ENCODE data around the gene COG8. TPM values are rescaled to one million over a fixed set of nuclear protein-coding genes. Genes with fewer than 3 reads are reported as not detected.
A peak's percentile ranks its signal among the peaks of the same experiment; 100 is the strongest.

Gene COG8
- total RNA-seq, 1 donor from 2014 or later = 22.0 TPM

DNA sequence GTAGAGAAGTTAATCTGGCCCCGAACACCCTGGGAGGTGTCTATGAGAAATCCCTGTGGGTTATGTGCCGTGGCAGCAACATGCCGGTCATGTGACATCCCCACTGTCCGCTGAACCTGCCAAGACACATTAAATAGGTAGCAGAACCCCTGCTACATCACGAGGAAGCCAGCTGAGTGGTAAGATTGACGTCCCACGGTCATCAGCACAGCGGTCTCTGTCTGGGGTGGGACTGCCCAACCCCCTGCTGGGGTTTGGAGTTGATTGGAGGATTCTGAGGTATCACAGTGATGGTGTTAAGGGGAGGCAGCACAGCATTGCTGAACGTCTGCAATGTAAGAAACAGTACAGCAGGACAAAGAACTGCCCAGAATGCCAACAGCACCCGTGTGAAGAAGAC is 10.2 kb upstream of the COG8 start:
- intact Hi-C loops (cut with DNase I) = no loop called here
- no peak for ATAC-seq (ENCODE audit: poor library complexity)
- DNase-seq = no peak

GRCh38 chr16:69348222-69348621 is 8.9 kb upstream of the COG8 start:
- ATAC-seq (ENCODE audit: poor library complexity) = no peak
- DNase-seq = no peak
- intact Hi-C loops (cut with DNase I) = no loop called here

DNA sequence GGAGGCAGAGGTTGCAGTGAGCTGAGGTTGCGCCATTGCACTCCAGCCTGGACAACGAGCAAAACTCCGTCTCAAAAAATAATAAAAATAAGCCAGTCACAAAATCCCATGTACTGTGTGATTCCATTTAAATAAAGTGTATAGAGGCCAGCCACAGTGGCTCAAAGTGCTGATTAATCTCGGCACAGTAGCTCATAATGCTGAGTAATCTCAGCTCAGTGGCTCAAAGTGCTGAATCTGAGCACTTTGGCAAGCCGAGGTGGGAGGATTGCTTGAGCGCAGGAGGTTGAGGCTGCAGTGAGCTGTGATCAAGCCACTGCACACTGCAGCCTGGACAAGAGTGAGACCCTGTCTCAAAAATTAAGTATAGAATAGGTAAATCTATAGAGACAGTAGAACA is 7.3 kb upstream of the COG8 start:
- intact Hi-C loops (cut with DNase I) = no loop called here
- no peak for DNase-seq
- ATAC-seq (ENCODE audit: poor library complexity) = no peak

DNA sequence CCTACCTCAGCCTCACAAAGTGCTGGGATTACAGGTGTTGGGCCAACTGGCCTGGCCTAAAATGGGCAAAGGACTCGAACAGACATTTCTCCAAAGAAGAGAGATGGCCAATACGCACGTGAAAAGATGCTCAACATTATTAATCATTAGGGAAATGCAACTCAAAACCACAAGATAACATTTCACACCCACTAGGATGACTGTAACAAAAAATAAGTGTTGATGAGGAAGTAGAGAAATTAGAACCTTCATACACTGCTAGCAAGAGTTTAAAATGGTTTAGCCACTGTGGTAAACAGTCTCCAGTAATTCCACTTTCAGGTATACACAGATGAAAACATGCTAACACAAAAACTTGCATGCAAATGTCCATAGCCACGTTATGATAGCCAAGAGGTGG is 6.6 kb upstream of the COG8 start:
- no peak for ATAC-seq (ENCODE audit: poor library complexity)
- DNase-seq = no peak
- intact Hi-C loops (cut with DNase I) = no loop called here

- DNase-seq (no peak), ATAC-seq (ENCODE audit: poor library complexity) (no peak)
- intact Hi-C loops (cut with DNase I) = no loop called here
Measured at GRCh38 chr16:69344171-69344570, 4.8 kb upstream of the COG8 start.

DNA sequence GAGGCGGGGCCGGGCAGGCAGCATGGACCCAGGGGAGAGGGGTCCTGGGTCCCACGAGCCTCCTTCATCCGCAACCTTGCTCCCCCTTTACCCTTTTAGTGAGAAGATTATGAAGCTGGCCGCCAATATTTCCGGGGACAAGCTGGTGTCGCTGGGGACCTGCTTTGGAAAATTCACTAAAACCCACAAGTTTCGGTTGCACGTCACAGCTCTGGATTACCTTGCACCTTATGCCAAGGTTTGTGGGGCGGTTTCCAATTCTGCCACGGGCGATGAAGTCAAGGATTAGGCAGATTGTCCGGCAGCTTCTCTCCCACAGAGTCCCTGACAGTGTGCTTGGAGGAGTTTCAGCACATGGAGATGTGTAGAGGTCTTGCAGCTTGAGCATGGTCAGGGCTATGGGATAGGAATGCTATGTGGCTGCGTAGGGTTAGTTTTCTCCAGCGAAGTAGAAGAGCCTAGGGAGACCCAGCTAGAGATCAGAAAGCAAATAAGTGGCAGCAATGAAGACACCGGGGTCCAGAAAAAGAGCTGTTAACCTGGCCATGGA is 806 bp upstream of the COG8 start:
- intact Hi-C loops (cut with DNase I) = no loop called here
- no peak for ATAC-seq (ENCODE audit: poor library complexity)
- no peak for DNase-seq

GRCh38 chr16:69338557-69339288 is 641 bp downstream of the COG8 start:
- intact Hi-C loops (cut with DNase I) = no loop called here
- DNase-seq = no peak
- ATAC-seq (ENCODE audit: poor library complexity) = no peak

GRCh38 chr16:69334696-69335095 is 4.7 kb downstream of the COG8 start:
- DNase-seq = no peak
- intact Hi-C loops (cut with DNase I) = no loop called here

GRCh38 chr16:69330286-69331109 is 8.9 kb downstream of the COG8 start, which contains the start of gene PDF:
Gene PDF (minus strand): TSS chr16:69330588. CDS start chr16:69330570, 18 bp downstream.
- intact Hi-C loops (cut with DNase I) = no loop called here
- DNase-seq (peak; percentile 96), ATAC-seq (ENCODE audit: poor library complexity) (peak; percentile 99)

More at GRCh38 chr16:69334696-69335095, 4.7 kb downstream of the COG8 start:
- ATAC-seq (ENCODE audit: poor library complexity) = no peak

DNA sequence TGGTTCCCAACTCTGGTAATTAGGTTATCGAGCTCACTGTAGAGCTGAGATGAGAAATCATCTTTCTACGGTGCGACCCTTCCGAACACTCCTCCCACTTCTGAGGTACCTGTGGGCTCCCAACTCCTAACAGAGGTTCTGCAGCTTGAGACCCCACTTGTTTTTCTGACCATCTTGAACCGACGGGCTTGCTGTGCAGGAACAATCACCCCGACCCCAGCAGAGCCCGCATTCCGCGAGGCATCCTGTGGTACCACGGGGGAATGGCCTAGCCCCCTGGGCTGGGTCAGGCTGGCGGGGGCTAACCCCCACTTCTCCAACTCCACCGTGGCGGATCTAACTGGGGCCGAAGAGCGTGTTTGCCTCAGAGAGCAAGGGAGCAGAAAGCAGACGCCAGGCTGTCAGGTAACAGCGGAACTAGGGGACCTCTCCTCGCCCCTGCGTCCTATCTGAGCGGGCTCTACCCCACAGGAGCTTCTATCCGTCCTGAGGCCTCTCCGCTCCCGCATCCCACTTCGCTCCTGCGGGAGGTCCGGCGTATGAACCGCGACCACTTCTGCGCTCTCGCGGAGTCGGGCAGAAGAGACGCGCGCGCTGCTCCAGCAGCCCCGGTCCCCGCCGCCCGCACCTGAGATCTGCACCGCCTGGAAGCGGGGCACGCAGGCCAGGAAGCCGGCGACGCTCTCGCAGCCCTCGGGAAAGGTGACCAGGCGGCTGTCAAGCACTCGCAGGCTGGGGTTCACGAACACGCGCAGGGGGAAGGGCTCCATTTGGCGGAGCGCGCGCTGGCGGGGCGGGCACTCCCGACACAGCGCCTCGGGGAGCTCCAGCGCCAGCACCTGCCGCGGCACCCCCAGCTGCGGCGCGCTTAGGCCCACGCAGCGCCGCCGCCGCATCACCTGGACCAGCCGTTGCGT is 9.7 kb downstream of the COG8 start:
- peak; percentile 42 for ATAC-seq (ENCODE audit: poor library complexity)
- intact Hi-C loops (cut with DNase I) = no loop called here

GRCh38 chr16:69328854-69329316 is 10.5 kb downstream of the COG8 start:
- peak; percentile 33 for DNase-seq
- no peak for ATAC-seq (ENCODE audit: poor library complexity)
- intact Hi-C loops (cut with DNase I) = no loop called here

More for the DNA sequence above, 9.7 kb downstream of the COG8 start:
- DNase-seq = peak; percentile 54

DNA sequence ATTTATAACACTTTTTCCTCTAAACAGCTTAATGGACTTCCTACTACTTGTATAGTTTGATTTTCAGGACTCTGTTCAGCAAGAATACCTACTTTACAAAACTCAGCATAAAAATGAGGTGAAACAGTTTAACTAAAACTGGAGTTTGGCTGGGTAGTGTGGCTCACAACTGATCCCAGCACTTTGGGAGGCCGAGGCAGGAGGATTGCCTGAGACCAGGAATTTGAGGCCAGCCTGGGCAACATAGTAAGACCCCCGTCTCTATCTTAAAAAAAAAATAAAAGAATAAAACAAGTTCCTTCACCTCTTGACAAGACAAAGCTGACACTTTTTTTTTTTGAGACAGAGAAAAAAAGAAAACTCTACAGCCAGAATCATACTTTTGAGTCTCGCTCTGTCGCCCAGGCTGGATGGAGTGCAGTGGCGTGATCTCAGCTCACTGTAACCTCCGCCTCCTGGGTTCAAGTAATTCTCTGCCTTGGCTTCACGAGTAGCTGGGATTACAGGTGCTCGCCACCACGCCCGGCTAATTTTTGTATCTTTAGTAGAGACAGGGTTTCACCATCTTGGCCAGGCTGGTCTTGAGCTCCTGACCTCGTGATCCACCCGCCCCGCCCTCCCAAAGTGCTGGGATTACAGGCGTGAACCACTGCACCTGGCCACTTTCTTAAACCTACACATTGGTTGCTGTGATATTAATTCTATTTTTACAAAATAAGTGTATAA is 11.6 kb downstream of the COG8 start:
- intact Hi-C loops (cut with DNase I) = no loop called here
- ATAC-seq (ENCODE audit: poor library complexity) = no peak

GRCh38 chr16:69326172-69326873 is 13.0 kb downstream of the COG8 start:
- DNase-seq (no peak), ATAC-seq (ENCODE audit: poor library complexity) (no peak)
- intact Hi-C loops (cut with DNase I) = no loop called here

More for the DNA sequence above, 11.6 kb downstream of the COG8 start:
- peak; percentile 27 for DNase-seq

GRCh38 chr16:69325784-69326171 is 13.6 kb downstream of the COG8 start:
- ATAC-seq (ENCODE audit: poor library complexity) (no peak), DNase-seq (no peak)
- intact Hi-C loops (cut with DNase I) = no loop called here

DNA sequence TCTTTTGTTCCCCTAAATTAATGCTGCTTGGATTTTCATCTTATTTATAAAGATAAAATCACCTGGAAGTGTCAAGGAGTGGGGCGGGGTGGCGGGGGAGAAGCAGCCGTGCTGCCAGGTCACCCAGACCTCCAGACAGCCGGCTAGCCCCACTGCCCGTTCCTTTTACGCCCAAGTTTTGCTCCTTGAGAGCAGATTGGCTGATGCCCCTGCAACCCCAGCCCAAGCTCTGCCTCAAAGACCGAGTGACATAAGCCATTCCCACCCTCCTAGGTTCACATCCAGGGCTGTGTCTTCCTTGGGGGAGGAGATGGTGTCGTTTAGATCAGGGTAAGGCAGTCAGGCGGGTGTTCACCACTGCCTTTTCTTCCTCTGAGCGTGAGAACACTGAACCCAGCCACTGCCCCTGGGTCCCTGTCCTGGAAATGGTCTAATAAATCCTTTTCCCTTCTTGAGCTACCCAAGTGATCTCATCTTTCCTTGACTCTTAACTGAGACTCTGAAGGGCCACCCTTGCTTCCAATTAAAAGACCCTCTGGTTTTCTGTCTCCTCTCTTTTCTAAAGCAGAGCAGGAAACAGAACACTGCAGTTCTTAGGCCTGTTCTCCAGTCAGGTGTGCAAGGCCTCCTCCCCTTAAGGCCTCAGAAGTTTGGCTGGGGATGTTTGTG is 14.6 kb downstream of the COG8 start:
- DNase-seq (no peak), ATAC-seq (ENCODE audit: poor library complexity) (no peak)
- intact Hi-C loops (cut with DNase I) = no loop called here

- ATAC-seq (ENCODE audit: poor library complexity) = peak; percentile 57
- intact Hi-C loops (cut with DNase I) = no loop called here
- DNase-seq = peak; percentile 80
Measured at GRCh38 chr16:69324013-69324531, 15.3 kb downstream of the COG8 start.

GRCh38 chr16:69323415-69323814 is 15.9 kb downstream of the COG8 start:
- ATAC-seq (ENCODE audit: poor library complexity) (no peak), DNase-seq (no peak)
- intact Hi-C loops (cut with DNase I) = no loop called here
